Tibial nerve (tissue), 3 donors: ENCODE results near the gene ENPP4.

Source experiments
- POLR2A ChIP-seq, 2 donors: fragments of 450-650 bp; IDR thresholded peaks; one replicate each; pipeline ENCODE4 v1.6.1; 2017; ENCODE audit warnings: antibody characterized with exemption in 2 of 2, mild to moderate bottlenecking in 2 of 2, moderate library complexity in 2 of 2
- TF ChIP-seq, protein P1 (sequence below), 5 experiments: fragments of 200-600 bp in 3 of 5; fragments of 450-650 bp in 2 of 5; sonication (generic) in 3 of 5; IDR thresholded peaks; one replicate each; pipeline ENCODE4 v1.5.1; 2016 to 2019; ENCODE audit warnings: antibody characterized with exemption in 5 of 5, mild to moderate bottlenecking in 3 of 5, moderate library complexity in 2 of 5

DNA sequence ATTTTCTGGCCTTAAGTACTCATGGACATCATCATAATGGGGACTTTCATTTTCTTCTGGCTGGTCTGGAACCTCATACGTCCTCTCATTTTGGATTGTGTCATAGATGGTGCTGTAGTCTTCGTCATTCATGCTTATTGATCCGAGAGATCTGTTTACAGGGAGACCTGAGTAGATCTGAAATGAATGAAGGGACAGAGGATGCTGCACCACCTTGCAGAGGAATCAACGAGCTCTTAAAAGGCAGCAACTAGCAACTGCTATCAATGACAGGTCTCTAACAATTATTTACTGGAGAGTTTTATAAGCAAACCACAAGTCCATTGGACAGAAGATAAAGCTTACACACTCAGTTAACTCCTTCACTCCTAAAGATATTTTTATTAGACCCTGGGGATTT lies 49.7 kb upstream of the ENPP4 start:
- no peak for TF ChIP-seq POLR2A (IDR thresholded peaks at IDR 0.05)
- TF ChIP-seq, protein P1, sequence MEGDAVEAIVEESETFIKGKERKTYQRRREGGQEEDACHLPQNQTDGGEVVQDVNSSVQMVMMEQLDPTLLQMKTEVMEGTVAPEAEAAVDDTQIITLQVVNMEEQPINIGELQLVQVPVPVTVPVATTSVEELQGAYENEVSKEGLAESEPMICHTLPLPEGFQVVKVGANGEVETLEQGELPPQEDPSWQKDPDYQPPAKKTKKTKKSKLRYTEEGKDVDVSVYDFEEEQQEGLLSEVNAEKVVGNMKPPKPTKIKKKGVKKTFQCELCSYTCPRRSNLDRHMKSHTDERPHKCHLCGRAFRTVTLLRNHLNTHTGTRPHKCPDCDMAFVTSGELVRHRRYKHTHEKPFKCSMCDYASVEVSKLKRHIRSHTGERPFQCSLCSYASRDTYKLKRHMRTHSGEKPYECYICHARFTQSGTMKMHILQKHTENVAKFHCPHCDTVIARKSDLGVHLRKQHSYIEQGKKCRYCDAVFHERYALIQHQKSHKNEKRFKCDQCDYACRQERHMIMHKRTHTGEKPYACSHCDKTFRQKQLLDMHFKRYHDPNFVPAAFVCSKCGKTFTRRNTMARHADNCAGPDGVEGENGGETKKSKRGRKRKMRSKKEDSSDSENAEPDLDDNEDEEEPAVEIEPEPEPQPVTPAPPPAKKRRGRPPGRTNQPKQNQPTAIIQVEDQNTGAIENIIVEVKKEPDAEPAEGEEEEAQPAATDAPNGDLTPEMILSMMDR (IDR thresholded peaks at IDR 0.05), result no peak
